IPS-NIHi7 (cell line): ENCODE data around the gene ARHGAP10.

Experiments
- DNase-seq: peaks from one replicate; pipeline ENCODE4 v3.0.0; 2012; ENCODE audit warnings: mixed read lengths; ENCODE audit errors: extremely low spot score

The ARHGAP10 gene

DNA sequence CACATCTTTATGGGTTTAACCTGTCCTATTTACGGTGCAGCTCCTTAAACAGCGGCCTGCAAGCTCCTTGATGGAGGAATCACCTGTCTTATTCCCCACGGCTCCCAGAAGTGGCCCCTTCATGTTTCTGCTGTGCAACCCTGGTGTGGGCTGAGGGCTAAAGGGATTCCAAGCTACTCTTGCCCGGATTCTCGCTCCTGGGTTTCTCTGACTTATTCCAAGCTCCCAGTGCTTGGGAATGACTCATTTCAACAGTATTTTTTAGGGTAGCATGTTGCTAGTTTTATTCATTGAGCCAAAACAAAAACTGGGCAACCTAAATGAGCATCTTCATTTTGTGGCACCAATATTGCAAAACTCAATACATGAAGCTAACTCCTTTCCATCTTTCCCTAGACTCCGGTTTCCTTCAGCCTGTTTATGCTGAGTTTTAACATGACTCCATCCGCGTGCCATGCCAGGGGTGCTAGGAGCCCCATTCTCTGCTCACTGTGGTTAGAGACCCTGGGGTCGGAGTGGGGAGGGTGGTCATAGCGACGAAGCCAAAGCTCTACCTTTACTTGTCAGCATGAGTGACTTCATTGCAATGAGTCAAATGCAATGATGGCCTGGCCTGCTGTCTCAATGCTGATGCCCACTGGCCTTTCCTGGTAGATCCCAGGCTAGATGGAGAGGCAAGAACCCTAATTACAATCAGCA lies 360.6 kb downstream of the ARHGAP10 start:
- DNase-seq: no peak

DNA sequence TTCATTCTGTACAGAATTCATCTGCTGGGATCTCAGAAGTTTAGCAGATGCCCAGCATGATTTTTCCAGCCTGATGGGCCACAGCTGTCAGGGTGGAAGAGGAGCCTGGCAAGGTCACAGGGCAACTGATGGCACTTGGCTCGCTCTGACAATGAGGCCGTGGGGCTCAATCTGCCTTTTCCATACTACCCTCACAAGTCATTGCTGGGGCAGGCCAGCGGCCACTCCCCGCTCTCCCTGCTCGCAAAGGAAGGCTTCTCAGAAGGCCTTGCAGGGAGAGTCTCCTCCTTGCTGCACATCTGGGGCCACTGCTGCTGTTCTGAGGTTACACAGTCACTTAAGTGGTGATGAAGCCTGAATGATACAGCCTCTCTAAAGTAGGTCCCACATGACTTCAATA lies 361.2 kb downstream of the ARHGAP10 start:
- DNase-seq: no peak

- DNase-seq: no peak
These were observed 362.3 kb downstream of the ARHGAP10 start for GRCh38 chr4:148094149-148094548.

DNA sequence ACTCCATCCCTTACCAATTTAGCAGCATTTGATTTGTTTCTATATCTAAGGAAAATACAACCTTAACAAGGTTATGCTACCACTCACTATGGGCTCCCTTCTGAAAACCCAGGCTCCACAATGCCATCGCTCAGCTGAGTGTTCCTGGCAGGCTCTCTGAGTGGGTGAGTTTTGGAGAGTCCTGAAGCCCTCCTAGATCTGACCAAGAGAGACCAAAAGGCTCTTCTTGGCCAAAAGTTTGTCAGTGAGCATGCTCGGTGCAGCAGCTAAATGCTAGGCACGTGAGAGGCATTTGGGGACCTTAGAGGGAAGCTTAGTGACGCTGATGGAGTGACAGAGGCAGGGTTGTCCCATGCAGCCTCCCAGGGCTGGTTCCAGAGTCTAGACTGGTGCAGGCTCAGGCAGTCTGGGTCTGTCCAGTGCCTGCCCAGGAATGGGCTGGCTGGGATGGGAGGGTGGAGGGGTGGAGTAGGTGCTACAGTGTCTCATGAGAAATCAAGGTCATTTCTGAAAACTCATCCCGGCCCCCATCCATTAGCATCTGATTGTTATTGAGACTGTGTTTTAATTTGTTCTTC lies 363.5 kb downstream of the ARHGAP10 start:
- DNase-seq: no peak

GRCh38 chr4:148097801-148098200 lies 365.9 kb downstream of the ARHGAP10 start:
- DNase-seq: peak; percentile 35

DNA sequence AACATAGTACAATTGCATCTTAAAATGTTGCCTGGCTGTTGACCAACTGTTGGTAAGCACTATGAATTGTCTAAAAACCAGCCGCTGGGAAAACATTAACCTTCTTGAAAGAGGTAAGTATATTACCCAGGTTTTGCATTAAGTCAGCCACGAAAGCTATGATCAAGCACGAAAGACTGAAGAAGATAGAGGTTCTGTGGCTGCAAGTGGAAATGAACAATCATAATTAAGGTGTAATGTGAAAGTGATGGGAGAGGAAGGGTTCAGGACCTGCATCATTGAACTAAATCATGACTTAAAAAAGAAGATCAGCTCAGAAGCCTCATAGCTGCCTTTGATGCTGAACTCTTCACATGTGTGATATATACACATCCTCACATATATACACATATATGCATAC lies 369.3 kb downstream of the ARHGAP10 start:
- no peak for DNase-seq

DNA sequence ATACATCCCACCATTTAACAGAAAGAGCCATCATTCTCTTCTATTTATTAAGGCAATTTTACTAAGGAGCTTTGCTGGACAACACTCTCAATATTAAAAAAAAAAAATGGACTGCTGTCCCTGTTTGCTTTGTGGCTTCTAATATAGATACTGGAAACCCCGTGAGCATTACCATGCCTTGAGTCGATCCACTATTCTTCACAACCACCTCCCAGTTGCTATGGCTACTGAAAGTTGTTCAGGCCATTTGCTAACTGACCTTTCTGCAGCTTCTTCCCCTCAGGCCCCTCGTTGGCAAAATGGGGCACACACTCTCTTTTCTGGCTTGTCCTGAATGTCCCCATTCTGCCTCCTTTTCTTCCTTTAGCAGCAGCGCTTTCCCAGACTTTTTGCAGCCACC lies 369.9 kb downstream of the ARHGAP10 start:
- no peak for DNase-seq

- no peak for DNase-seq
These were observed 371.9 kb downstream of the ARHGAP10 start for GRCh38 chr4:148103597-148104355.

DNA sequence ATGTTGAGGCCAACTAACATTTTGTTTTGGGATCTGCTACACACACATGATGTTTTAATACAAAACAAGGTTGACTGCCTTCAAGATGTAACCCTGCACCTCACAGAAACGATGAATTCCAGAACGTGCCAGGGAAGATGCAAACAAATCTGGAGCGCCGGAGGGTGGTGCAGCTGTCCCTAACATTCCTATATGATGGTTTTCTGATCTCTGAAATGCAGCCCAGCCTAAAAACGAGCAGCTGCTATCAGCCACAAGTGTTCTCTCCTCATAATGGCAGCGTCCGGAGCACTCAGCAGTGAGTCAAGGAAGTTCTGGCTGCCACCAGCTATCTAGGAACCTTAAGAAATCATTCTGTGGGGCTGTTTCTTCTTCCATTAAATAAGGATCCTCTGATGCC lies 376.9 kb downstream of the ARHGAP10 start:
- DNase-seq: no peak

- no peak for DNase-seq
These were observed 377.3 kb downstream of the ARHGAP10 start for GRCh38 chr4:148109216-148109615.

- DNase-seq: no peak
These were observed 378.3 kb downstream of the ARHGAP10 start for GRCh38 chr4:148110169-148110568.

GRCh38 chr4:148112231-148112982 lies 380.5 kb downstream of the ARHGAP10 start:
- DNase-seq: no peak

- DNase-seq: no peak
These were observed 382.5 kb downstream of the ARHGAP10 start for GRCh38 chr4:148114436-148114835.

- DNase-seq: no peak
These were observed 384.4 kb downstream of the ARHGAP10 start for GRCh38 chr4:148116264-148116663.

GRCh38 chr4:148116969-148117368 lies 385.1 kb downstream of the ARHGAP10 start:
- peak; percentile 24 for DNase-seq

GRCh38 chr4:148118179-148118578 lies 386.3 kb downstream of the ARHGAP10 start:
- DNase-seq: no peak

- DNase-seq: no peak
These were observed 386.7 kb downstream of the ARHGAP10 start for GRCh38 chr4:148118633-148119032.

DNA sequence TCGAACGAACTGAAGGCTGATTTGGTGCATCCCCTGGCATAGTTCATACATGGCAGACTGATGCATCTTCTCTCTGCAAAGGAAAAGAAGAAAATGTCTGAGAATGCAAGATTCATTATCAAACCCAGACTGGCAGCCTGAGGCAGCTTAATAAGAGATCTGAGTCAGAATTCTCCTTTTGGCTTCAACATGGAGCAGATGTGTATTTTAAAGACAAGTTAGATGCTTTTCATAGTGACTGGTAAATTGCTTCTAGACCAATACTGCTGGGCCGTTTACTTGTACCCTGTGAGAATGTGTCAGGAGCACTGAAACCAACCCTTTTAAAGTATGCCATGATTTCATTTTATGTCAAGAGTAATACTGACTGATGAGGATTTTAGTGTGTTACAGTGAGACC lies 388.3 kb downstream of the ARHGAP10 start:
- DNase-seq: no peak
